ENCODE data around the gene SORBS1. TPM values are rescaled to one million over a fixed set of nuclear protein-coding genes. Genes with fewer than 3 reads are reported as not detected.

SORBS1 gene
- total RNA-seq, 1 donor from 2014 or later, result 28.2 TPM

GRCh38 chr10:95437669-95438068, 123.5 kb downstream of the SORBS1 start:
- H3K4me3 Mint-ChIP-seq, result no peak overlapping the region
- peaks cover 11% of the 10 kb centered on the region for H3K4me1 Mint-ChIP-seq (ENCODE audit: unreplicated experiment)
- no peaks in the 10 kb centered on the region for H3K9me3 Mint-ChIP-seq
- H3K36me3 Mint-ChIP-seq, result no peaks in the 10 kb centered on the region
- TF ChIP-seq CTCF (conservative IDR thresholded peaks at IDR 0.05), result no peak
- no peak overlapping the region for H3K27ac Mint-ChIP-seq
- DNase-seq (ENCODE audit: extremely low spot score, unreplicated experiment), result no peak
- H3K27me3 Mint-ChIP-seq, result no peaks in the 10 kb centered on the region

- H3K4me3 Mint-ChIP-seq, result no peak overlapping the region
- no peak for DNase-seq (ENCODE audit: extremely low spot score, unreplicated experiment)
- no peaks in the 10 kb centered on the region for H3K36me3 Mint-ChIP-seq
- H3K27ac Mint-ChIP-seq, result no peak overlapping the region
- peaks cover 25% of the 10 kb centered on the region for H3K4me1 Mint-ChIP-seq (ENCODE audit: unreplicated experiment)
- no peaks in the 10 kb centered on the region for H3K27me3 Mint-ChIP-seq
- no peak for TF ChIP-seq CTCF (conservative IDR thresholded peaks at IDR 0.05)
- H3K9me3 Mint-ChIP-seq, result no peaks in the 10 kb centered on the region
Measured at GRCh38 chr10:95435548-95436279, 125.5 kb downstream of the SORBS1 start.

GRCh38 chr10:95434583-95434982, 126.6 kb downstream of the SORBS1 start:
- no peak for DNase-seq (ENCODE audit: extremely low spot score, unreplicated experiment)
- Mint-ChIP-seq H3K4me3 (no peak overlapping the region), H3K9me3 (no peaks in the 10 kb centered on the region), H3K36me3 (no peaks in the 10 kb centered on the region), H3K4me1 (ENCODE audit: unreplicated experiment) (peaks cover 25% of the 10 kb centered on the region), H3K27me3 (no peaks in the 10 kb centered on the region), H3K27ac (no peak overlapping the region)
- no peak for TF ChIP-seq CTCF (conservative IDR thresholded peaks at IDR 0.05)

GRCh38 chr10:95431900-95432342, 129.2 kb downstream of the SORBS1 start:
- Mint-ChIP-seq H3K36me3 (peaks cover 6% of the 10 kb centered on the region), H3K4me3 (no peak overlapping the region), H3K27me3 (no peaks in the 10 kb centered on the region), H3K4me1 (ENCODE audit: unreplicated experiment) (peaks cover 25% of the 10 kb centered on the region), H3K9me3 (no peaks in the 10 kb centered on the region), H3K27ac (no peak overlapping the region)
- no peak for DNase-seq (ENCODE audit: extremely low spot score, unreplicated experiment)
- TF ChIP-seq CTCF (conservative IDR thresholded peaks at IDR 0.05), result no peak

- Mint-ChIP-seq H3K36me3 (peaks cover 6% of the 10 kb centered on the region), H3K27me3 (no peaks in the 10 kb centered on the region), H3K27ac (no peak overlapping the region), H3K9me3 (no peaks in the 10 kb centered on the region), H3K4me1 (ENCODE audit: unreplicated experiment) (peaks cover 25% of the 10 kb centered on the region), H3K4me3 (no peak overlapping the region)
- no peak for DNase-seq (ENCODE audit: extremely low spot score, unreplicated experiment)
- peak; percentile 98 for TF ChIP-seq CTCF (conservative IDR thresholded peaks at IDR 0.05)
Measured at GRCh38 chr10:95430231-95430951, 130.8 kb downstream of the SORBS1 start.

Data from type B pancreatic cell (in vitro differentiated cells).